HG03280 (cell line): ENCODE data around the gene BMPR1B.

Source experiments
- ATAC-seq: cut with Tn5 transposase; IDR thresholded peaks from one replicate; pipeline ENCODE4 v1.9.1; 2021; ENCODE audit warnings: mild to moderate bottlenecking, moderate library complexity; ENCODE audit not compliant: unreplicated experiment

BMPR1B gene

GRCh38 chr4:94762326-94762725 lies 4.6 kb downstream of the BMPR1B start:
- no peak for ATAC-seq

GRCh38 chr4:94763005-94763404 lies 5.2 kb downstream of the BMPR1B start:
- no peak for ATAC-seq

- ATAC-seq = no peak
Measured at GRCh38 chr4:94763500-94763899, 5.7 kb downstream of the BMPR1B start.

- ATAC-seq = no peak
Measured at GRCh38 chr4:94764069-94764468, 6.3 kb downstream of the BMPR1B start.

GRCh38 chr4:94765174-94765573 lies 7.4 kb downstream of the BMPR1B start:
- ATAC-seq = no peak

- ATAC-seq = no peak
Measured at GRCh38 chr4:94765648-94766047, 7.9 kb downstream of the BMPR1B start.

GRCh38 chr4:94766856-94767255 lies 9.1 kb downstream of the BMPR1B start:
- ATAC-seq = no peak

- ATAC-seq = no peak
Measured at GRCh38 chr4:94767446-94767845, 9.7 kb downstream of the BMPR1B start.

- ATAC-seq = no peak
Measured at GRCh38 chr4:94782707-94783106, 25.0 kb downstream of the BMPR1B start.

GRCh38 chr4:94791701-94792100 lies 33.9 kb downstream of the BMPR1B start:
- ATAC-seq = no peak

- ATAC-seq = no peak
Measured at GRCh38 chr4:94798808-94799207, 41.1 kb downstream of the BMPR1B start.

GRCh38 chr4:94801016-94801415 lies 43.3 kb downstream of the BMPR1B start:
- ATAC-seq = no peak

GRCh38 chr4:94802091-94802490 lies 44.3 kb downstream of the BMPR1B start:
- ATAC-seq = no peak

GRCh38 chr4:94803181-94803580 lies 45.4 kb downstream of the BMPR1B start:
- ATAC-seq = no peak

- no peak for ATAC-seq
Measured at GRCh38 chr4:94804650-94805049, 46.9 kb downstream of the BMPR1B start.

GRCh38 chr4:94806376-94806775 lies 48.6 kb downstream of the BMPR1B start:
- no peak for ATAC-seq

GRCh38 chr4:94811643-94812042 lies 53.9 kb downstream of the BMPR1B start:
- no peak for ATAC-seq

GRCh38 chr4:94813221-94813620 lies 55.5 kb downstream of the BMPR1B start:
- no peak for ATAC-seq

GRCh38 chr4:94814237-94814636 lies 56.5 kb downstream of the BMPR1B start:
- ATAC-seq = no peak

GRCh38 chr4:94819371-94820168 lies 61.8 kb downstream of the BMPR1B start:
- no peak for ATAC-seq

GRCh38 chr4:94826206-94826605 lies 68.5 kb downstream of the BMPR1B start:
- ATAC-seq = no peak

GRCh38 chr4:94827481-94828110 lies 69.8 kb downstream of the BMPR1B start:
- ATAC-seq = no peak

GRCh38 chr4:94828882-94829281 lies 71.1 kb downstream of the BMPR1B start:
- ATAC-seq = no peak
